DMS79 (cell line): ENCODE results near the gene TMEM61.
"Not testable (repeated sequence)": the region's sequence is repeated elsewhere in the genome, so short reads cannot be mapped to it uniquely, and the experiment has no call there.

ENCODE experiments used
- DNase-seq: peaks from one replicate; lab custom pipeline; 2025; lab: John Stamatoyannopoulos, UW

The TMEM61 gene

GRCh38 chr1:54962612-54963395, 17.6 kb upstream of the TMEM61 start:
- no peak for DNase-seq

- DNase-seq: not testable (repeated sequence)
Measured at GRCh38 chr1:54963829-54964228, 16.6 kb upstream of the TMEM61 start.

GRCh38 chr1:54965624-54966340, 14.6 kb upstream of the TMEM61 start:
- DNase-seq: peak; percentile 16

- DNase-seq: no peak
Measured at GRCh38 chr1:54967372-54967771, 13.1 kb upstream of the TMEM61 start.

GRCh38 chr1:54968551-54968950, 11.9 kb upstream of the TMEM61 start:
- DNase-seq: peak; percentile 26

GRCh38 chr1:54969879-54970278, 10.5 kb upstream of the TMEM61 start:
- no peak for DNase-seq

- DNase-seq: no peak
Measured at GRCh38 chr1:54970901-54971300, 9.5 kb upstream of the TMEM61 start.

GRCh38 chr1:54971317-54971791, 9.1 kb upstream of the TMEM61 start:
- DNase-seq: no peak

- no peak for DNase-seq
Measured at GRCh38 chr1:54972436-54972835, 8.0 kb upstream of the TMEM61 start.

GRCh38 chr1:54973205-54973921, 7.1 kb upstream of the TMEM61 start:
- DNase-seq: no peak

GRCh38 chr1:54975356-54976108, 4.9 kb upstream of the TMEM61 start:
- no peak for DNase-seq

- no peak for DNase-seq
Measured at GRCh38 chr1:54976747-54977146, 3.7 kb upstream of the TMEM61 start.

GRCh38 chr1:54977533-54978297, 2.7 kb upstream of the TMEM61 start:
- no peak for DNase-seq

- no peak for DNase-seq
Measured at GRCh38 chr1:54978528-54979326, 1.7 kb upstream of the TMEM61 start.

- no peak for DNase-seq
Measured at GRCh38 chr1:54979327-54979891, 1.0 kb upstream of the TMEM61 start.

GRCh38 chr1:54980046-54980527, 341 bp upstream of the TMEM61 start:
- no peak for DNase-seq

GRCh38 chr1:54981466-54981865, 1.0 kb downstream of the TMEM61 start:
- DNase-seq: no peak

GRCh38 chr1:54982739-54983138, 2.3 kb downstream of the TMEM61 start:
- DNase-seq: no peak

- DNase-seq: peak; percentile 40
Measured at GRCh38 chr1:54984131-54984842, 3.9 kb downstream of the TMEM61 start.
